NCI-H1092 treated with DMSO at 0.1 percent for 48 hours (cell line): ENCODE results near the gene RCBTB2.

Experiments
- DNase-seq: peaks from one replicate; lab custom pipeline; 2025; lab: John Stamatoyannopoulos, UW

Gene RCBTB2

DNA sequence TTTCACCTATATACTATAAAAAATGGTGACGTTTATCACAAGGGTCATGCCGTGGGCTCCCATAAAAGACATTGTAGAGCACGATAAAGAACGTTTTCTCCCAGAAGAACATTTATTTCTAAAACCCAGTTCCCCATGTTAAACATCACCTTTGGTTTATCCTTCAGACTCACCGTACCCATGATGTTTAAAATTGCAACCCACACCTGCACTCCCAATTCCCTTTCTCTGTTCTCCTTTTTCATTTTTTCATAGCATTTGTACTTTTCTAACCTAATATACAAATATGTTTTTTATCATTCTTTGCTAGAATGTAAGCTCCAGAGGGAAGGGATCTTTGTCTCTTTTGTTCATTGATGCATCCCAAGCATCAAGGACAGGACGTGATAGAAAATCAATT lies 2.0 kb downstream of the RCBTB2 start:
- no peak for DNase-seq

- no peak for DNase-seq
Observed at GRCh38 chr13:48528720-48529119, 4.2 kb downstream of the RCBTB2 start.

- no peak for DNase-seq
Observed at GRCh38 chr13:48527955-48528354, 4.9 kb downstream of the RCBTB2 start.

DNA sequence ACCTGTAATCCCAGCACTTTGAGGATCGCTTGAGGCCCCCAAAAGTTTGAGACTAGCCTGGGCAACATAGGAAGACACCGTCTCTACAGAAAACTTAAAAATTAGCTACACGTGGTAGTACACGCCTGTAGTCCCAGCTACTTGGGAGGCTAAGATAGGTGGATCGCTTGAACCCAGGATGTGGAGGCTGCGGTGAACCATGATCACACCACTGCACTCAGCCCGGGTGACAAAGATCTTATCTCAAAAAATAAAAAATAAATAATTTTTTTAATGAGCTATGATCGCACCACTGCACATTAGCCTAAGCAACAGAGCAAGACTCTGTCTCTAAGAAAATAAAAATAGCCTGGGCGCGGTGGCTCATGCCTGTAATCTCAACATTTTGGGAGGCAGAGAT lies 6.6 kb downstream of the RCBTB2 start:
- no peak for DNase-seq

DNA sequence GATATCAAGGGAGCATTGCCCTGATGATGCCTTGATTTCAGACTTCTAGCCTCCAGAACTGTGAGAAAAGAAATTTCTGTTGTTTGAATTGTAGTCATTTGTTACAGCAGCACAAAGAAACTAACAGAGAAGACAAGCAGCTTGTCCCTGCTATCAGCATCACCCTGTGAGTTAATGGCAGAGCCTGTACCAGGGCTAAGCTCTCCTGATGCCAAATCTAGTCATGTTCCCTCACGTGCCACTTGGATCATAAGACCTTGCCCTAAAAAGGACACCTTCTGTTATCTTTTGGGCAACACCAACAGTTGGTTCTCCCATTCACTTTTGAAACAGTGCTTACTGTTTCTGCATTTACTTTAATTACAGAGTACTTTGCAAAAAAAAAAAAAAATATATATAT lies 14.8 kb downstream of the RCBTB2 start:
- DNase-seq: no peak

DNA sequence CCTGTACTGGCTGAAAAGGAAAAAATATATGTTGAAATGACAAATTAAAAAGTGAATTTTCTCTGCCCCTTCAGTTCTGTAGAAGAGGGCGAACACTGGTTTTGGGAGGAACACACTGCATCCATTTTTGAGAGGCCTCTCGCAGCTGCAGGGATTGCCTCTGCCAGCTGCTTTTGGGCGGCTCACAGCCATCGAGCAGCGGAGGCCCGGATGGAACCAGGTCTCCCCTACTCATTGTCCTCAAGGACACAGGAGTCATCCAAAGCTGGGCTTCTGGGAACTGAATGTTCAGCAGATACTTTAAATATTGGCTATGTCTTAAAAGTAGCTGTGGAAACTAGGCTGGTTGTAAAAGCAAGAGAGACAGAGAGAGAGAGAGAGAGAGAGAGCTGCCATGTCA lies 17.1 kb downstream of the RCBTB2 start:
- no peak for DNase-seq

DNA sequence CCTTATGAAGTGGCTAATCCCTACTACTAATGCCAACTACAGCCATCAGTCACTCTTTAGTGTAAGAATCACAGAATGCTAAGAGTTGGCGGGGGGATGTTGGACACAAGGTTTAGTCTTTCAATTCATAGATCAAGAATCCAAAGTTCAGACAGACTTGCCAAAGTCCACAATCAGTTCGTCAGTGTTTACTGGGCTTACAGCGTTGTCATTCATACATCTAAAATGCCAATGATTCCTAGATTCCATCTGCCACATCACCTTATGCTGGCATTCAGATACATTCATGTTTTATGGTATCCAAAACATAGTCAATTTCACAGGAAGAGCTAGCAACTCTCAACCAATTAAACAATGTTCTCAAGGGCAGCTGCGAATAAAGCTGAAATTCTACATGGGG lies 18.1 kb downstream of the RCBTB2 start:
- DNase-seq: no peak

- DNase-seq: peak; percentile 18
Observed at GRCh38 chr13:48511621-48512230, 21.2 kb downstream of the RCBTB2 start.

DNA sequence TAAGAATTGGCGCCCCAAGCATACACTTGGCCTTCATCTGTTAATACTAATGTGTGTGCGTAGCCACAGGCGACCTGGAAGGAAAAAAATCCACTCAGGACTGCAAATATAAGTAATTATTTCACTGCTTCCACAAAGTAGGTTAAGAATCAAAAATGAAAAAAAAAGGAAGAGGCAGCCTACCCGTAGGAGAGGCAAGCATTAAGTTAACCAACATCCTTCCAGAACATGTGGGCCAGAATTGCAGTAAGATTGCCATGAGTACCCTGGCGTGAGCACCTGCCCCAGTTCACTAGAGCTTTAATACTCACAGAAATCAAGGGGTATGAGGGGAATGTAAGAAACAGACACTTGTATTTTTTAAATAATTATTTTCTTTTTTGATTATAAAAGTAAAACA lies 22.2 kb downstream of the RCBTB2 start:
- DNase-seq: no peak

- no peak for DNase-seq
Observed at GRCh38 chr13:48508011-48508410, 24.9 kb downstream of the RCBTB2 start.

DNA sequence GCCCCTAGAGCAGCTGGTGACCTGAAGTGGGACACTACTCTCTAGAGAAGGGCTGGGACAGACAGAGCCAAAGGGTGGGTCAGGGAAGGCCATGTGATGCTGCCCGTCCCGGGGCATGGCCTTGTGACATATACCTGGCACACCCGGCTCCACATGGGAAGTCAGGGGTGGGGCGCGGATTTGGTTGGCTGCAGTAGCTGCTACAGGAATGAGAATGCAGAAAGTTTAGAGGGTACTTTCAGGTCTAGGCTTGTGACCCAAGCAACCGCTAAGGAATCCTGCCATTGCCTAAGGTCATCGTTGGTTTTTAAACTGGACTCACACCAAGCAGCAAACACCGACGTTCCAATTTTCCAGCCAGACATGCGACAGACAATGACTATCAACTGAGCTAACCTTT lies 25.9 kb downstream of the RCBTB2 start:
- no peak for DNase-seq

DNA sequence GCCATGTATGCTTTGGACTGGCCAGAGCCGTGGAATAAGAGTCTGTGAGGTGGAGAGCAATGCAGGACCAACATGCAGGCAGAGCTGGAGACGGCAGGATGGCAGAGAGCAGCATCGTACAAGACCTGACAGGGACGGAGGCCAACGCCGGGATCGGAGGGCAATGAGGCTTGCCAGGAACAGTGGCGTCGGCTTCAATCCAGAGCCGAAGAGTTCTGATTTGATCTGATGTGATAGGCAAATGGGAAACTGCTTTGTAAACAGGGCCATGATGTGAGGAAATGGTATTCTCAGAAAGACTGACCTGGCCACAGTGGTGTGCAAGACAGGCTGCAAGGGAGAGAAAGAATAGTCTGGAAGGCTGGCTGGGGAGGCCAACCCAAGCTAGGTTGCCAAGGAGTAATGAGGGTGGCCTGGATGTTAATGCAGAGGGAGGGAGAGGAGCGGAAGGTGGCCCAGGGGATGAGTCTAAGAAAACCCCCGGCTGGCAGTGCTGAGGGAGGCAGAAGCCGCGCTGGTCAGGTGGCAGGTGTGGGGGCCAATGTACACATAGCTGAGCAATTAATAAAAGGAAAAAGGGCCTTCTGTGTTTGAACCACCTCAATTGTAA lies 26.7 kb downstream of the RCBTB2 start:
- peak; percentile 84 for DNase-seq

GRCh38 chr13:48505597-48506091 lies 27.2 kb downstream of the RCBTB2 start:
- DNase-seq: peak; percentile 68

DNA sequence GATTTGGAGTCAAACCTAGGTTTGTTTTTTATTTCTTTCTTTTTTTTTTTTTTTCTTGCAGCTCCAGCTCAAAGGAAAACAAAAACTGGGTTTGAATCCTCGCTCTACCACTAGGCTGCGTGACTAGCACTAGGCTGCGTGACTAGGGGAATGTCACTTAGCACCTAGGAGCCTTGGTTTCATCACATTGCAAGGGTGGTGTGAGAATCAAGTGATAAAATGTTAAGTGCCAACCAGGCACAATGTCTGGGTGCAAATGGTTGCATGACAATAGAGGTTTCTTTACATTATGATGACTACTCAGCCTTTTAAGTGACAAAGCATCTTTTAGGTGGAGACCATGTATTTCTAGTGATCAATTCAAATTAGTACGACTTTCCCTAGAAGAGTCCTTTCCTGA lies 27.9 kb downstream of the RCBTB2 start:
- DNase-seq: no peak

DNA sequence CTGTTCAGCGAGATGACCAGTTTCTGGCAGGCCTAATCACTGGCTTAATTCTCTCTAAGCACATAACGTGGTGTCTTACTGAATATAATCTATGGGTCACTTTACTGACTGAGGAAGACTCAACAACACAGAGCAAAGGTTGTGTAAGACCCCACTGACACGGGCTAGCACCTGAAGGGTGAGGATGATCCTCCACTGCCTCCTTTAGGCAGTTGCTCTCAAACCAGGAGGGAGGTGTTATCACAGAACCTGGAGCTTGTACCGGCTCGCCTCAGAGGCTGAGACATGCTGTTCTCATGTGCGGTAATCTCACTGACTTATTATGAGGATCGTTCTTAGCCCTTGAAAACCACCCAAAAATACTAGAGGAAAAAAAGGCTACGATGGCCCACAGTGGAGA lies 28.3 kb downstream of the RCBTB2 start:
- no peak for DNase-seq

DNA sequence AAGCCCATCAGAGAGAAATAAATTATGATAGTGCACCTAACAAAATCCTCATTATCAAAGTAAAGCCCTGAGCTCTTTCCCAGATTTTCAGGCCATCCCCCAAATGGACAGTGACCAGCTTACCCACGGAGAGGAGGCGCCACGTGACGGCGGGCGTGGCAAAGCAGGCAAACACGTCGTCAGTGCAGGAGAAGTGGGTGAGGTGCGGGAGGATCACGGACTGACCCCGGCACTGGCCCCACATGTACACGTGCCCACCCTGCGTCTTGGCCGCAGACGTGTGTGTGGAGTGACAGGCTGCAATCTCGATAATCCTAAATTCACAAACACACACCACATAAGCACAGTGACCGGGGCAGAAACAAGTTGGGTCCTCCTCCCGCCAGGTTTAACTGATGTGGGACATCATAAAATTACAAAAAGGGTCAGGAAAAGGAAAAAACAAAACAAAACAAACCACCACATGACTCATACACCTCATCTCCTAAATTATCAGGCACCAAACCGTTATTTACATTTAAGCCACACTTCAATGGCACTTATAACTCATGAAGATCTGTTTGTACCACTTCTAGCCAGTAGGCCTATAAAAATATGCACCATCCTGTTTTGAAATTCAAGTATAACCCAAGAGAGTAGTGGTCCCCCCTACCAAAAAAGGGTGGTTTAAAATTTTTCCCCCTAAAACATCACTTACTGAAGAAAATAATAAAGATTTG lies 30.1 kb downstream of the RCBTB2 start:
- no peak for DNase-seq

GRCh38 chr13:48501705-48502104 lies 31.2 kb downstream of the RCBTB2 start:
- no peak for DNase-seq

GRCh38 chr13:48500652-48501197 lies 32.2 kb downstream of the RCBTB2 start:
- DNase-seq: no peak

GRCh38 chr13:48497669-48498068 lies 35.2 kb downstream of the RCBTB2 start:
- no peak for DNase-seq

GRCh38 chr13:48496271-48497161 lies 36.4 kb downstream of the RCBTB2 start:
- DNase-seq: no peak

- DNase-seq: no peak
Observed at GRCh38 chr13:48494874-48495273, 38.0 kb downstream of the RCBTB2 start.

DNA sequence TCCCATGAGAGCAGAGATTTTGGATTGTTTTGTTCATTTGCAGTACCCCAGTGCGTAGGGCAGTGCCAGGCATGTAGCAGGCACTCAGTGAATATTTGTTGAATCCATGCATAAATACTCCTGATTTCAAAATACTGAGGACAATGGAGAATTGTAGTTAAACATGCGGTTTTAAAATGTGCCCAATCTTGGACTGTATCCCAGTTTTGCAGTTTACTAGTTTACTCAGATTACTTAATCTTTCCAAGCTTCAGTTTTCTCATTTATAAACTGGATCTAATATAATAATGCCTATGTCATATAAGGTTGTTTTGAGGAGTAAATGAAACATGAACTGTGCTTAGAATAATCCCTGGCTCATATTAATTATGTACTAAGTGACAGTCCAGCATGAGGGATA lies 39.0 kb downstream of the RCBTB2 start:
- DNase-seq: no peak
